Gastrocnemius medialis (tissue), 4 donors: ENCODE measurements around the gene ERC1.
"Not testable (repeated sequence)": the region's sequence is repeated elsewhere in the genome, so short reads cannot be mapped to it uniquely, and the experiment has no call there.

Experiments used
- CTCF ChIP-seq, 5 experiments: fragments of 450-650 bp in 3 of 5; fragments of 200-600 bp in 2 of 5; sonication (generic) in 2 of 5; IDR thresholded peaks in 4 of 5; conservative IDR thresholded peaks in 1 of 5; 1 replicate in 4 of 5; 2 replicates in 1 of 5; pipeline ENCODE4 v1.5.1; 2016 to 2019; ENCODE audit warnings: antibody characterized with exemption in 5 of 5, mild to moderate bottlenecking in 3 of 5, moderate library complexity in 3 of 5
- POLR2A ChIP-seq, 2 donors: fragments of 450-650 bp; IDR thresholded peaks; one replicate each; pipeline ENCODE4 v1.6.1; 2017; ENCODE audit warnings: antibody characterized with exemption in 2 of 2, mild to moderate bottlenecking in 2 of 2, moderate library complexity in 2 of 2

- not testable (repeated sequence) for TF ChIP-seq POLR2A (IDR thresholded peaks at IDR 0.05); CTCF (IDR thresholded peaks at IDR 0.05 in 4 of 5, conservative IDR thresholded peaks at IDR 0.05 in 1 of 5)
Measured at GRCh38 chr12:1355871-1356270, 364.8 kb downstream of the ERC1 start.
